Testis (tissue), 2 donors: ENCODE results near the gene CA7.

ENCODE experiments used
- POLR2A ChIP-seq: fragments of 450-650 bp; IDR thresholded peaks from one replicate; pipeline ENCODE4 v1.6.1; 2017; ENCODE audit warnings: antibody characterized with exemption, mild to moderate bottlenecking, moderate library complexity
- TF ChIP-seq, protein P1 (sequence below), 3 experiments: fragments of 450-650 bp in 2 of 3; fragments of 200-600 bp in 1 of 3; sonication (generic) in 1 of 3; IDR thresholded peaks; one replicate each; pipeline ENCODE4 v1.5.1; 2016 to 2019; ENCODE audit warnings: antibody characterized with exemption in 3 of 3, mild to moderate bottlenecking in 2 of 3, moderate library complexity in 1 of 3

DNA sequence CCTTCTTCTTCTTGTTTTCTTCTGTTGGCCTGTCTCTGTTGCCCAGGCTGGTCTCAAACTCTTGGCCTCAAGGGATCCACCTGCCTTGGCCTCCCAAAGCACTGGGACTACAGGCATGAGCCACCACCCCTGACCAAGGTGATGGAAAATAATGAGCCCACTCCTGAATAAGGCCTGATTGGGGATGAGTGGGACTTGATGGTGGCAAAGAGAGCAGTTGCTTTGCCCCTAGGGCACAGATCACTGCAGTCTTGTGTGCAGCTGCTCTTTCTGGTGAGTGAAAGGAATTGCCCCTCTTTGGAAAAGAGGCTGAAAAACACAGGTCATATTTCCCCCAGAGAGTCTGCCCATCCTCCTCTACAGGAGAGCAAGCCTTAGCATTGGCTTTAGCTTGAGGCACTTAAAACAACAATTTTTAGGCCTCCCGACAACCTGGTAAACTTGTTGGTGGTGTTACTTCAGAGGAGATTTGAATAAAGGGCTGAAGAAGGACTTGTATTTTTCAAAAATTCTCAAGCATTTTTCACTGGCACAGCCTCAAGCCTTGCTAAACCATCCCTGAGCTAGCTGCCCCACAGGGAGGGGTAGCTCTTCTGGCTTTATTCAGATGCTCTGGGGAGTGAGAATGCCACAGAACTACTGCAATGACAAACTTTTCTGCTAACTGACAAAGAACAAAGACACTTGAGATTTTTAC is 30.0 kb downstream of the CA7 start:
- no peak for TF ChIP-seq POLR2A
- TF ChIP-seq, protein P1, sequence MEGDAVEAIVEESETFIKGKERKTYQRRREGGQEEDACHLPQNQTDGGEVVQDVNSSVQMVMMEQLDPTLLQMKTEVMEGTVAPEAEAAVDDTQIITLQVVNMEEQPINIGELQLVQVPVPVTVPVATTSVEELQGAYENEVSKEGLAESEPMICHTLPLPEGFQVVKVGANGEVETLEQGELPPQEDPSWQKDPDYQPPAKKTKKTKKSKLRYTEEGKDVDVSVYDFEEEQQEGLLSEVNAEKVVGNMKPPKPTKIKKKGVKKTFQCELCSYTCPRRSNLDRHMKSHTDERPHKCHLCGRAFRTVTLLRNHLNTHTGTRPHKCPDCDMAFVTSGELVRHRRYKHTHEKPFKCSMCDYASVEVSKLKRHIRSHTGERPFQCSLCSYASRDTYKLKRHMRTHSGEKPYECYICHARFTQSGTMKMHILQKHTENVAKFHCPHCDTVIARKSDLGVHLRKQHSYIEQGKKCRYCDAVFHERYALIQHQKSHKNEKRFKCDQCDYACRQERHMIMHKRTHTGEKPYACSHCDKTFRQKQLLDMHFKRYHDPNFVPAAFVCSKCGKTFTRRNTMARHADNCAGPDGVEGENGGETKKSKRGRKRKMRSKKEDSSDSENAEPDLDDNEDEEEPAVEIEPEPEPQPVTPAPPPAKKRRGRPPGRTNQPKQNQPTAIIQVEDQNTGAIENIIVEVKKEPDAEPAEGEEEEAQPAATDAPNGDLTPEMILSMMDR (IDR thresholded peaks at IDR 0.05): no peak
